ENCODE measurements around the gene TPSD1. TPM values are rescaled to one million over a fixed set of nuclear protein-coding genes. Genes with fewer than 3 reads are reported as not detected.

TPSD1 gene
- total RNA-seq, 1 experiment from 2014 or later: not detected

DNA sequence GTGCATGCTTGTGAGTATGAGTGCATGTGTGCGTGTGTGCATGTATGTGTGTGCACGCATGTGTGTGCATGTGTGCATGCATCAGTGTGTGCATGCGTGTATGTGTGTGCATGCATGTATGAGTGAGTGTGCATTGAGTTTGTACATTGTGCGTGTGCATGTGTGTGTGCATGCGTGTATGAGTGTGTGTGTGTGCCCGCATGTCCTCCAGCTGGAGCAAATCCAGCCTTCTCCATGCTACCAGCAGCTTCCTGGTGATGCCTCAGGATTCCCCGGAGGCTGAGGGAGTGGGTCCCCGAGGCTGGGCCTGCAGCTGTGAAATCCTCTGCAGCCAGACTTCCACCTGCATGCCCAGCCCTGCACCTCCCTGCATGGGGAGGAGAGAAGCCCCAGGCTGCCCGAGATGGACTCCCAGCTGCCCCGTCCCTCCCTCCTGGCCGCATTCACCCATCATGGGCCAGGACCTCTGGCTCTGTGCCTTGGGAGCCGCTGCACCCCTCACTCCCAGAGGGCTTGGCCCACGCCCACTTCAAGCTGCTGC lies 9.3 kb downstream of the TPSD1 start:
- no peak overlapping the region for H3K56ac ChIP-seq (ENCODE audit: insufficient read length, low read depth, low read length)
- H4K5ac ChIP-seq (ENCODE audit: insufficient read length, low read depth, low read length): no peak overlapping the region
- peaks cover 11 to 19% of the 10 kb centered on the region in 2 experiments for H3K9me3 Mint-ChIP-seq

More for the DNA sequence above, 9.3 kb downstream of the TPSD1 start:
- no peak for DNase-seq
- Histone ChIP-seq H3K23ac (ENCODE audit: insufficient read length, low read depth, low read length) (no peak overlapping the region), H3K9ac (ENCODE audit: extremely low read depth, insufficient read length, low read length) (no peak overlapping the region), H2BK20ac (ENCODE audit: low read depth, low read length, poor library complexity, severe bottlenecking) (no peak overlapping the region), H2BK15ac (ENCODE audit: low read depth, low read length) (no peak overlapping the region), H3K18ac (ENCODE audit: insufficient read length, low read depth, low read length) (no peak overlapping the region), H4K91ac (ENCODE audit: insufficient read length, low read depth, low read length) (no peak overlapping the region), H3K4me1 (ENCODE audit: insufficient read depth, low read length) (no peaks in the 10 kb centered on the region; the same call in 1 of the 2 replicates), H3K4me2 (ENCODE audit: insufficient read depth, insufficient read length, low read length) (no peak overlapping the region), H4K8ac (replicated peaks; ENCODE audit: insufficient read length, low read depth, low read length) (no peak overlapping the region), H2AFZ (ENCODE audit: low read length) (no peak overlapping the region), H3K23me2 (ENCODE audit: insufficient read length, low read depth, low read length, poor library complexity, severe bottlenecking) (no peaks in the 10 kb centered on the region), H2BK5ac (ENCODE audit: insufficient read length, low read length) (no peak overlapping the region), H3K27ac (ENCODE audit: insufficient read length, low read depth, low read length) (no peak overlapping the region), H3K9me3 (ENCODE audit: control insufficient read depth, low read depth, low read length) (no peaks in the 10 kb centered on the region), H3K79me1 (ENCODE audit: insufficient read depth, low read depth, low read length, poor library complexity, severe bottlenecking) (no peaks in the 10 kb centered on the region), H2AK5ac (ENCODE audit: insufficient read length, low read length) (no peak overlapping the region), H3K79me2 (ENCODE audit: insufficient read depth, low read length) (no peaks in the 10 kb centered on the region), H3K27me3 (ENCODE audit: insufficient read depth, low read length) (no peaks in the 10 kb centered on the region), H4K20me1 (ENCODE audit: control insufficient read depth, insufficient read depth, insufficient read length) (no peaks in the 10 kb centered on the region), H2BK120ac (ENCODE audit: low read depth, low read length, poor library complexity, severe bottlenecking) (no peak overlapping the region), H3K4ac (ENCODE audit: low read depth, low read length) (no peak overlapping the region), H2BK12ac (ENCODE audit: insufficient read length, low read depth, low read length) (no peak overlapping the region), H3T11ph (ENCODE audit: low read length) (no peak overlapping the region), H3K14ac (ENCODE audit: insufficient read depth, low read length) (no peak overlapping the region)
- H3K4me1 Mint-ChIP-seq: peaks cover 3 to 9% of the 10 kb centered on the region in 2 experiments
- WGBS (ENCODE audit: extremely low coverage, insufficient read length, low lambda C conversion rate): no CpG with 5 or more reads among the region's 13 CpGs
- H3K4me3 Mint-ChIP-seq: no peak overlapping the region
- TF ChIP-seq, protein P1, sequence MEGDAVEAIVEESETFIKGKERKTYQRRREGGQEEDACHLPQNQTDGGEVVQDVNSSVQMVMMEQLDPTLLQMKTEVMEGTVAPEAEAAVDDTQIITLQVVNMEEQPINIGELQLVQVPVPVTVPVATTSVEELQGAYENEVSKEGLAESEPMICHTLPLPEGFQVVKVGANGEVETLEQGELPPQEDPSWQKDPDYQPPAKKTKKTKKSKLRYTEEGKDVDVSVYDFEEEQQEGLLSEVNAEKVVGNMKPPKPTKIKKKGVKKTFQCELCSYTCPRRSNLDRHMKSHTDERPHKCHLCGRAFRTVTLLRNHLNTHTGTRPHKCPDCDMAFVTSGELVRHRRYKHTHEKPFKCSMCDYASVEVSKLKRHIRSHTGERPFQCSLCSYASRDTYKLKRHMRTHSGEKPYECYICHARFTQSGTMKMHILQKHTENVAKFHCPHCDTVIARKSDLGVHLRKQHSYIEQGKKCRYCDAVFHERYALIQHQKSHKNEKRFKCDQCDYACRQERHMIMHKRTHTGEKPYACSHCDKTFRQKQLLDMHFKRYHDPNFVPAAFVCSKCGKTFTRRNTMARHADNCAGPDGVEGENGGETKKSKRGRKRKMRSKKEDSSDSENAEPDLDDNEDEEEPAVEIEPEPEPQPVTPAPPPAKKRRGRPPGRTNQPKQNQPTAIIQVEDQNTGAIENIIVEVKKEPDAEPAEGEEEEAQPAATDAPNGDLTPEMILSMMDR (conservative IDR thresholded peaks at IDR 0.05): no peak
- H3K27ac Mint-ChIP-seq: peak overlapping the region in 1 of 3 experiments; percentile 51; a peak in 1 of 7 replicates
- peaks cover 0 to 4% (median 2%) of the 10 kb centered on the region in 3 experiments; a peak in 3 of 7 replicates for H3K36me3 Mint-ChIP-seq (ENCODE audit: insufficient read depth in 1 of 3, low read depth in 3 of 3)
- peaks cover 35% of the 10 kb centered on the region for H3K27me3 Mint-ChIP-seq (ENCODE audit: low read depth)
